GM06990 (cell line): Measurements from ENCODE around the gene C16orf86.
A peak's percentile ranks its signal among the peaks of the same experiment; 100 is the strongest.

ENCODE experiments used
- DNase-seq: peaks from one replicate; pipeline ENCODE4 v3.0.0-alpha.2; 2011; ENCODE audit not compliant: insufficient read length; ENCODE audit errors: extremely low read depth
- H3K27me3 ChIP-seq: replicated peaks from 2 replicates; pipeline ENCODE4 v1.6.0; 2011; ENCODE audit warnings: low read length; ENCODE audit not compliant: control insufficient read depth, insufficient read depth
- H3K36me3 ChIP-seq: 2 replicates; pipeline ENCODE4 v1.5.1; 2011; ENCODE audit warnings: low read length; ENCODE audit not compliant: control insufficient read depth, insufficient read depth
- H3K4me3 ChIP-seq: replicated peaks from 2 replicates; pipeline ENCODE4 v1.5.1; 2011; ENCODE audit warnings: low read depth, mild to moderate bottlenecking, control low read depth, low read length
- TF ChIP-seq, protein P1 (sequence below): IDR thresholded peaks from 2 replicates; pipeline ENCODE4 v1.5.1; 2011; ENCODE audit warnings: low read length, control low read depth, mild to moderate bottlenecking, inconsistent platforms; ENCODE audit not compliant: insufficient read depth, poor library complexity, severe bottlenecking

C16orf86 gene

DNA sequence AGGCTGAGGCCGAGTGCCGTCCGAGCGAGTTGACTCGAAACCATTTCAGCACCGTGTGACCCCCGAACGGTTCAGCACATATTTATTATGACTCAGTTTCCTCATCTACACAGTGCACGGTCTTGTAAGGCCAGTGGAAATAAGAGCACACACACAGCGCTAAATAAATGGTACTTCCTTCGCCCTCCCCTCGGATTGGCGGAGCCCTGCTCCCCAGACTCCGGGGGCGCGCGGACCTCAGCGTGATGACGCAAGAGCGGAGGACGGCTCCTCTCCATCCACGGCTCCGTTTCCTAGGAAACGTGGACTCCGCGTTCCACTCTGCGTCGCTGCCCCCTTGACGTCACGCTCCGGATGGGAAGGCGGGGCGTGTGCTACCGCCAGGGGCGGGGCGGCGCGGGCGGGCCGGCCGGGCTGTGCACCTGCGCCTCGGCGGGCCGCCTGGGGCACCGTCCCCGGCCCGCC, 6.0 kb upstream of the C16orf86 start, which contains the start of gene PARD6A:
PARD6A (plus strand) TSS at position 397 of the 465 bp plus-strand sequence. CDS start 79 bp downstream, outside the sequence.
- H3K27me3 ChIP-seq: no peaks in the 10 kb centered on the region
- TF ChIP-seq, protein P1, sequence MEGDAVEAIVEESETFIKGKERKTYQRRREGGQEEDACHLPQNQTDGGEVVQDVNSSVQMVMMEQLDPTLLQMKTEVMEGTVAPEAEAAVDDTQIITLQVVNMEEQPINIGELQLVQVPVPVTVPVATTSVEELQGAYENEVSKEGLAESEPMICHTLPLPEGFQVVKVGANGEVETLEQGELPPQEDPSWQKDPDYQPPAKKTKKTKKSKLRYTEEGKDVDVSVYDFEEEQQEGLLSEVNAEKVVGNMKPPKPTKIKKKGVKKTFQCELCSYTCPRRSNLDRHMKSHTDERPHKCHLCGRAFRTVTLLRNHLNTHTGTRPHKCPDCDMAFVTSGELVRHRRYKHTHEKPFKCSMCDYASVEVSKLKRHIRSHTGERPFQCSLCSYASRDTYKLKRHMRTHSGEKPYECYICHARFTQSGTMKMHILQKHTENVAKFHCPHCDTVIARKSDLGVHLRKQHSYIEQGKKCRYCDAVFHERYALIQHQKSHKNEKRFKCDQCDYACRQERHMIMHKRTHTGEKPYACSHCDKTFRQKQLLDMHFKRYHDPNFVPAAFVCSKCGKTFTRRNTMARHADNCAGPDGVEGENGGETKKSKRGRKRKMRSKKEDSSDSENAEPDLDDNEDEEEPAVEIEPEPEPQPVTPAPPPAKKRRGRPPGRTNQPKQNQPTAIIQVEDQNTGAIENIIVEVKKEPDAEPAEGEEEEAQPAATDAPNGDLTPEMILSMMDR: no peak
- H3K4me3 ChIP-seq: peak within 1 kb of the TSS; percentile 94
- peaks cover 17% of the 10 kb centered on the region for H3K36me3 ChIP-seq
- DNase-seq: peak; percentile 94

DNA sequence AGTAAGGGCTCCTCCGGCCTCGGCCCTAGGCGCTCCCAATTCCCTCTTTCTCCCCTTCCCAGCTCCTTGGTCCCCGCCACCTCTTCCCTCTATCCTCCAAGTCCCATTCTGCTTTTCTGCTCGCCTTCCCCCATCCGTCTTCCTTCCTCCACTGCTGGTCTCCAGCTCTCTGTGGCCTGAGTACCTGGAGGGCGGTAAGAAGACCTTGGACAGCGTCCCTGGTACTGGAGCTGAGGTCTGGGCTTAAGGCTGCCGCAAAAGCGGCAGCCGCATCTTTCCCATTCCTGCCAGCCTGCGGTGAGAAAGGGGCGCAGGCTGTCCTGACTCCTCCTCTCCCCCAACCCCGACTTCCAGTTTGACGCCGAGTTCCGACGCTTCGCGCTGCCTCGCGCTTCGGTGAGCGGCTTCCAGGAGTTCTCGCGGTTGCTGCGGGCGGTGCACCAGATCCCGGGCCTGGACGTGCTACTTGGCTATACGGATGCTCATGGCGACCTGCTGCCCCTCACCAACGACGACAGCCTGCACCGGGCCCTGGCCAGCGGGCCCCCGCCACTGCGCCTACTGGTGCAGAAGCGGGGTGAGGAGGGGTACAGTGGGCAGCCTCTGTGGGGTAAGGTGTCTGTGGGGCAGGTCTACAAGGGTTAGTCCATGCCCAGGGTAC, 5.4 kb upstream of the C16orf86 start:
- no peaks in the 10 kb centered on the region for H3K27me3 ChIP-seq
- peak overlapping the region; percentile 63 for H3K4me3 ChIP-seq
- TF ChIP-seq, protein P1: no peak
- DNase-seq: no peak
- peaks cover 14% of the 10 kb centered on the region for H3K36me3 ChIP-seq

DNA sequence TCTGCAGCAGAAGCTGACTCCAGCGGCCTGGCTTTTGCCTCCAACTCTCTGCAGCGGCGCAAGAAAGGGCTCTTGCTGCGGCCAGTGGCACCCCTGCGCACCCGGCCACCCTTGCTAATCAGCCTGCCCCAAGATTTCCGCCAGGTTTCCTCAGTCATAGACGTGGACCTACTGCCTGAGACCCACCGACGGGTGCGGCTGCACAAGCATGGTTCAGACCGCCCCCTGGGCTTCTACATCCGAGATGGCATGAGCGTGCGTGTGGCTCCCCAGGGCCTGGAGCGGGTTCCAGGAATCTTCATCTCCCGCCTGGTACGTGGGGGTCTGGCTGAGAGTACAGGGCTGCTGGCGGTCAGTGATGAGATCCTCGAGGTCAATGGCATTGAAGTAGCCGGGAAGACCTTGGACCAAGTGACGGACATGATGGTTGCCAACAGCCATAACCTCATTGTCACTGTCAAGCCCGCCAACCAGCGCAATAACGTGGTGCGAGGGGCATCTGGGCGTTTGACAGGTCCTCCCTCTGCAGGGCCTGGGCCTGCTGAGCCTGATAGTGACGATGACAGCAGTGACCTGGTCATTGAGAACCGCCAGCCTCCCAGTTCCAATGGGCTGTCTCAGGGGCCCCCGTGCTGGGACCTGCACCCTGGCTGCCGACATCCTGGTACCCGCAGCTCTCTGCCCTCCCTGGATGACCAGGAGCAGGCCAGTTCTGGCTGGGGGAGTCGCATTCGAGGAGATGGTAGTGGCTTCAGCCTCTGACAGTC, 4.5 kb upstream of the C16orf86 start:
- Histone ChIP-seq H3K4me3 (no peak overlapping the region), H3K36me3 (peaks cover 9% of the 10 kb centered on the region), H3K27me3 (no peaks in the 10 kb centered on the region)
- no peak for DNase-seq
- TF ChIP-seq, protein P1: no peak

DNA sequence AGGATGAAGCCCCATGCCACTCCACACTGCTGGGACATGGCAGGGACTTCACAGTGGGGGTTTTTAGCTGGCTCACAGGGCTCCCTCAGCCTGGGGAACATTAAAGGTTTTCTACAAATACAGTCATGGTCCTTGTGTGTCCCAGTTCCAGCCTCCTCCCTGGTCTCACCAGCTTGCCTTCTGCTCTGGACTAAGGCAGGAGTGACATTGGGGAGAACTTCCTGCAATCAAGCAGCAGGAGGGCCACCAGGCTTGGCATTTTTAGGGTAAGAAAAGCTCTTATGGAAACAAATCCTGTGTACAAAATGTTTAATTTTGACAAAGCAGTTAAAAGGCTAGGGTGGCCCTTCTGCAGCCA, 4.0 kb upstream of the C16orf86 start:
- H3K27me3 ChIP-seq: no peaks in the 10 kb centered on the region
- peaks cover 6% of the 10 kb centered on the region for H3K36me3 ChIP-seq
- no peak for DNase-seq
- no peak overlapping the region for H3K4me3 ChIP-seq
- TF ChIP-seq, protein P1: no peak

DNA sequence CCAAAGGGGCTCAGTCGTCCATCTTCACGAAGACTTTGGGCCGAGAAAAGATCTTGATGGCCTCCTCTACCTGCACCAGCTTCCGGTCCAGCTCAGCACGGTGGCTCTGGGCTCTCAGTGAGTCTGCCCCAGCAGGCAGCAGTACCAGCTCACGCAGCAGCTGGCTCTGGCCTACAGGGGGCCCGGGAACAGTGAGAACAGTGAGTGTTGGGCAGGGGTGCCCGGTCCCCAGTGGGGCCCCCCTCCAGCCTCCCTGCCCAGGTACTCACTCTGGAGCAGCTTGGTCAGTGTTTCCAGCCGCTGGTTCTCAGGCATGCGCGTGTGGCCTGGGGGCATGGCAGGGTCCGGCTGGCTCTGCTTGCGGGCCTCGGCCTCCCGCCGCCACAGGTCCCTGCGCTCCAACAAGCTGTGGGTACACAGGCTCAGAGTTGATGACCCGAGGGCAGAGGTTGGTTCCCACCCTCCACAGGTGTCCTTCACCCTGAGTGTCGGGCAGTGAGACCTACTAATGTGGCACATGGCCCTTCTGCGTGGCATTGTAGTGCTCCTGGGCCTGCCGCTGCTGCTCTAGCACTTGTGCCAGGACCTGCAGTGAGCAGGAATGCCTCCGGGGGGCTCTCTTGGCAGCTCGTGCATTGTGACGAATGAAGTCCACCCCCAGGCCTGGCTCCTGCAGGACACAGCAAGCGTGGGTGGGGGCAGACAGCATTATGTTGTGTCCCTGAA, 3.3 kb upstream of the C16orf86 start:
- peaks cover 1% of the 10 kb centered on the region; the same call in 1 of the 2 replicates for H3K36me3 ChIP-seq
- no peak for DNase-seq
- H3K4me3 ChIP-seq: no peak overlapping the region
- no peaks in the 10 kb centered on the region for H3K27me3 ChIP-seq
- TF ChIP-seq, protein P1: peak; percentile 18
